ENCODE data around the gene TYW1B.
"Not testable (repeated sequence)": the region's sequence is repeated elsewhere in the genome, so short reads cannot be mapped to it uniquely, and the experiment has no call there.

TYW1B gene

GRCh38 chr7:72827839-72828591, at the start of gene TYW1B:
TYW1B (minus strand) TSS chr7:72828200; CDS start chr7:72828075, 125 bp downstream.
- DNase-seq: peak; percentile 98

GRCh38 chr7:72867591-72867990, 39.6 kb upstream of the TYW1B start:
- not testable (repeated sequence) for DNase-seq

- not testable (repeated sequence) for DNase-seq
These were observed 30.9 kb upstream of the TYW1B start for GRCh38 chr7:72858846-72859400.

- DNase-seq: peak; percentile 11
These were observed 29.9 kb upstream of the TYW1B start for GRCh38 chr7:72857925-72858324.

- not testable (repeated sequence) for DNase-seq
These were observed 27.3 kb upstream of the TYW1B start for GRCh38 chr7:72855261-72855660.

GRCh38 chr7:72852937-72853336, 24.9 kb upstream of the TYW1B start:
- DNase-seq: not testable (repeated sequence)

- DNase-seq: not testable (repeated sequence)
These were observed 22.7 kb upstream of the TYW1B start for GRCh38 chr7:72850746-72851145.

GRCh38 chr7:72844146-72844545, 16.1 kb upstream of the TYW1B start:
- DNase-seq: not testable (repeated sequence)

- DNase-seq: not testable (repeated sequence)
These were observed 15.2 kb upstream of the TYW1B start for GRCh38 chr7:72843166-72843565.

- DNase-seq: not testable (repeated sequence)
These were observed 13.0 kb upstream of the TYW1B start for GRCh38 chr7:72840966-72841511.

- DNase-seq: not testable (repeated sequence)
These were observed 10.3 kb upstream of the TYW1B start for GRCh38 chr7:72838315-72838714.

GRCh38 chr7:72837291-72837690, 9.3 kb upstream of the TYW1B start:
- not testable (repeated sequence) for DNase-seq

- DNase-seq: not testable (repeated sequence)
These were observed 2.6 kb upstream of the TYW1B start for GRCh38 chr7:72830567-72830966.

GRCh38 chr7:72829687-72830354, 1.8 kb upstream of the TYW1B start:
- DNase-seq: peak; percentile 79

- DNase-seq: peak; percentile 99
These were observed 1.3 kb upstream of the TYW1B start for GRCh38 chr7:72829291-72829686.

- DNase-seq: peak; percentile 24
These were observed 4.0 kb downstream of the TYW1B start for GRCh38 chr7:72823765-72824732.

GRCh38 chr7:72822497-72822896, 5.5 kb downstream of the TYW1B start:
- DNase-seq: not testable (repeated sequence)

GRCh38 chr7:72818663-72819361, 9.2 kb downstream of the TYW1B start:
- DNase-seq: not testable (repeated sequence)

- not testable (repeated sequence) for DNase-seq
These were observed 10.3 kb downstream of the TYW1B start for GRCh38 chr7:72817661-72818060.

GRCh38 chr7:72816370-72817157, 11.4 kb downstream of the TYW1B start:
- DNase-seq: not testable (repeated sequence)

GRCh38 chr7:72810437-72810836, 17.6 kb downstream of the TYW1B start:
- DNase-seq: not testable (repeated sequence)
